IPS DF 6.9 (cell line): Measurements from ENCODE around the gene SUZ12.
"Not testable (repeated sequence)": the region's sequence is repeated elsewhere in the genome, so short reads cannot be mapped to it uniquely, and the experiment has no call there.

Experiments used
- DNase-seq: peaks from one replicate; pipeline ENCODE4 v3.0.0-alpha.2; 2013; ENCODE audit warnings: low read depth, low spot score
- H3K27ac ChIP-seq: one replicate; pipeline ENCODE4 v1.5.1; 2013; ENCODE audit warnings: low read length, control low read depth
- H3K27me3 ChIP-seq: 2 replicates; pipeline ENCODE4 v1.6.1; 2013; ENCODE audit warnings: mild to moderate bottlenecking, low read length; ENCODE audit not compliant: control insufficient read depth, insufficient read depth
- H3K36me3 ChIP-seq: 2 replicates; pipeline ENCODE4 v1.6.1; 2013; ENCODE audit warnings: low read length; ENCODE audit not compliant: control insufficient read depth, insufficient read depth
- H3K4me1 ChIP-seq: 2 replicates; pipeline ENCODE4 v1.6.1; 2013; ENCODE audit warnings: low read length; ENCODE audit not compliant: control insufficient read depth, insufficient read depth
- H3K4me3 ChIP-seq: 2 replicates; pipeline ENCODE4 v1.5.1; 2013; ENCODE audit warnings: mild to moderate bottlenecking, low read length
- H3K9me3 ChIP-seq: 2 replicates; pipeline ENCODE4 v1.6.1; 2013; ENCODE audit warnings: low read length, inconsistent platforms; ENCODE audit not compliant: control insufficient read depth, insufficient read depth
- WGBS: extraction: QIAGEN DNeasy Blood & Tissue Kit; methylation state at CpG from one replicate; pipeline ENCODE4 v1.1.7; 2013; ENCODE audit warnings: mixed read lengths, missing lambda C conversion rate; ENCODE audit not compliant: insufficient read length, insufficient coverage; 5-methylcytosine and 5-hydroxymethylcytosine counted together

SUZ12 gene

DNA sequence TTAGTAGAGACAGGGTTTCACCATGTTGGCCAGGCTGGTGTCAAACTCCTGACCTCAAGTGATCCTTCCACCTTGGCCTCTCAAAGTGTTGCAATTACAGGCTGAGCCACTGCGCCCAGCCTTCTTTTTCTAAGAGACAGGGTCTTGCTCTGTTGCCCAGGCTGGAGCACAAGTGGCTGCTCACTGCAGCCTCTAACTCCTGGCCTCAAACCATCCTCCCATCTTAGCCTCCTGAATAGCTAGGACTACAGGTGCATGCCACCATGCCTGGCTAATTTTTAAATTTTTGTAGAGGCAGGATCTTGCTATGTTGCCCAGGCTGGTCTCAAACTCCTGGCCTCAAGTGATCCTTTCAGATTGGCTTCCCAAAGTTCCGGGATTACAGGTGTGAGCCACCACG lies 15.1 kb downstream of the SUZ12 start:
- not testable (repeated sequence) for H3K27ac ChIP-seq, H3K4me3 ChIP-seq, H3K27me3 ChIP-seq, H3K9me3 ChIP-seq, DNase-seq, H3K4me1 ChIP-seq, H3K36me3 ChIP-seq
- no CpG with 5 or more reads among the region's 3 CpGs for WGBS

DNA sequence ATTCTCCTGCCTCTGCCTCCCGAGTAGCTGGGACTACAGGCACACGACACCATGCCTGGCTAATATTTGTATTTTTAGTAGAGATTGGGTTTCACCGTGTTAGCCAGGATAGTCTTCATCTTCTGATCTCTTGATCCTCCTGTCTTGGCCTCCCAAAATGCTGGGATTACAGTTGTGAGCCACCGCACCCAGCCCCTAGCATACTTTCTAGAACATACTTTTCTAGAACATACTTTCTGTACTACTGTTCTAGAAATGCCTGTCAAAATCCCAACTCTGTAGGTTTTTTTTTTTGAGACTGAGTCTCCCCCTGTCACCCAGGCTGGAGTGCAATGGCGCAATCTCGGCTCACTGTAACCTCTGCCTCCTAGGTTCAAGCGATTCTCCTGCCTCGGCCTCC lies 27.3 kb downstream of the SUZ12 start:
- not testable (repeated sequence) for H3K4me3 ChIP-seq, H3K27me3 ChIP-seq, DNase-seq, H3K9me3 ChIP-seq, H3K27ac ChIP-seq, H3K4me1 ChIP-seq, H3K36me3 ChIP-seq
- WGBS = no CpG with 5 or more reads among the region's 8 CpGs

DNA sequence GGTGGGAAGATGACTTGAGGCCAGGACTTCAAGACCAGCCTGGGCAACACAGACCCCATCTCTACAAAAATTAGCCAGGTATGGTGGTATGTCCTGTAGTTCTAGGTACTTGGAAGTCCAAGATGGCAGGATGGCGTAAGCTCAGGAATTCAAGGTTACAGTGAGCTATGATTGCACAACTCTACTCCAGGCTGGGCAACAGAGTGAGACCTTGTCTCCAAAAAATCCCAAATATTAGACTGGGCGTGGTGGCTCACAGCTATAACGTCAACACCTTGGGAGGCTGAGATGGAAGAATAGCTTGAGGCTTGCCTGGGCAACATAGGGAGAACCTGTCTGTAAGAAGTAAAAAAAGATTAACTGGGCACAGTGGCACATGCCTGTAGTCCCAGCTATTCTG lies 30.8 kb downstream of the SUZ12 start:
- WGBS = no CpG with 5 or more reads among the region's 3 CpGs
- H3K4me1 ChIP-seq = no peaks in the 10 kb centered on the region
- no peak overlapping the region for H3K27ac ChIP-seq
- no peak overlapping the region for H3K4me3 ChIP-seq
- H3K36me3 ChIP-seq = peaks cover 6% of the 10 kb centered on the region; the same call in 1 of the 2 replicates
- no peaks in the 10 kb centered on the region for H3K9me3 ChIP-seq
- H3K27me3 ChIP-seq = no peaks in the 10 kb centered on the region
- no peak for DNase-seq

DNA sequence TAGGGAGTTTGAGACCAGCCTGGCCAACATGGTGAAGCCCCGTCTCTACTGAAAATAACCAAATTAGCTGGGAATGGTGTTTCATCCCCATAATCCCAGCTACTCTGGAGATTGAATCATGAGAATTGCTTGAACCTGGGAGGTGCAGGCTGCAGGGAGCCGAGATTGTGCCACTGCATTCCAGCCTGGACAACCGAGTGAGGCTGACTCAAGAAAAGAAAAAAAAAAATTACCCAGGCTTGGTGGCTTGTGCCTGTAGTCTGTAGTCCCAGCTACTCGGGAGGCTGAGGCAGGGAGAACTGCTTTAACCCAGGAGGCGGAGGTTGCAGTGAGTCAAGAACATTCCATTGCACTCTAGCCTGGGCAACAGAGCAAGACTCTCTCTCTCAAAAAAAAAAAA lies 33.6 kb downstream of the SUZ12 start:
- H3K9me3 ChIP-seq, H3K27me3 ChIP-seq, H3K36me3 ChIP-seq, H3K4me1 ChIP-seq, H3K27ac ChIP-seq, DNase-seq, H3K4me3 ChIP-seq: not testable (repeated sequence)
- no CpG with 5 or more reads among the region's 5 CpGs for WGBS

DNA sequence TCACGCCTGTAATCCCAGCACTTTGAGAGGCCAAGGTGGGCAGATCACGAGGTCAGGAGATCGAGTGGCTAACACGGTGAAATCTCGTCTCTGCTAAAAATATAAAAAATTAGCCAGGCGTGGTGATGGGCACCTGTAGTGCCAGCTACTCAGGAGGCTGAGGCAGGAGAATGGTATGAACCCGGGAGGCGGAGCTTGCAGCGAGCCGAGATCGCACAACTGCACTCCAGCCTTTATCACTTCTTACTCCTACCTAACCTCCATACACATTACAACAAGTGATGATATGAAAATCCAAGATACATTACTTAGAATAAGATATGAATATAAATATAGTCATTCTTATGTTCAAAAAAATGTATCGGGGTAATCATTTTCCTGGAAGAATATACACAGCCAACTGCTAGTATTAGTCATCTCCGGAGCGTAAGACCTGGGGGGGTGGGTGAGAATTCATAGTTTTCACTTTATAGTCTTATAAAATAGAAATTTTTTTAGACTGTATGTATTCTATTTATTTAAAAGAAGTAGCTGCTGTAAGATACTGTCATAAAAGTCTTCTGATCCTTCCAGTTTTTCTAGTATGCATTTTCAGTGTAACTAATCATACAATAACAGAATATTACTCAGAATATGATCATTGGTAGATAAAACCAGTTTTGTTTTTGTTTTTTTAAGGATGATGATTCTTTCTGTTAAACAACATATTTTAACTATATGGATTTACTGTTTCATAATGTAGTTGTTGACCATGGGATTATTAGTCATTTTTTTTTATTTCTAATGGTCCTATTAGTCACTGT lies 37.7 kb downstream of the SUZ12 start:
- not testable (repeated sequence) for H3K4me3 ChIP-seq, H3K27ac ChIP-seq, H3K36me3 ChIP-seq, H3K4me1 ChIP-seq, DNase-seq, H3K9me3 ChIP-seq, H3K27me3 ChIP-seq
- WGBS = no CpG with 5 or more reads among the region's 14 CpGs

DNA sequence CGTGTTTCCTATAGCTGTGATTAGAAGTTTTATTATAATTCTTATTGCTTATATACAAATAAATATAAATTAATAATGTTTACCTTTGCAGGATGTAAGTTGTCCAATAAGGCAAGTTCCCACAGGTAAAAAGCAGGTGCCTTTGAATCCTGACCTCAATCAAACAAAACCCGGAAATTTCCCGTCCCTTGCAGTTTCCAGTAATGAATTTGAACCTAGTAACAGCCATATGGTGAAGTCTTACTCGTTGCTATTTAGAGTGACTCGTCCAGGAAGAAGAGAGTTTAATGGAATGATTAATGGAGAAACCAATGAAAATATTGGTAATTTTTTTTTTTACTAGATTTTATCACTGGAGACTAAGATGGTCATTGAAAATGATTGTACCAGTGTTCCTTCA lies 38.6 kb downstream of the SUZ12 start:
- not testable (repeated sequence) for H3K4me1 ChIP-seq, H3K9me3 ChIP-seq, H3K27ac ChIP-seq, H3K4me3 ChIP-seq, H3K27me3 ChIP-seq, H3K36me3 ChIP-seq, DNase-seq
- no CpG with 5 or more reads among the region's 5 CpGs for WGBS

DNA sequence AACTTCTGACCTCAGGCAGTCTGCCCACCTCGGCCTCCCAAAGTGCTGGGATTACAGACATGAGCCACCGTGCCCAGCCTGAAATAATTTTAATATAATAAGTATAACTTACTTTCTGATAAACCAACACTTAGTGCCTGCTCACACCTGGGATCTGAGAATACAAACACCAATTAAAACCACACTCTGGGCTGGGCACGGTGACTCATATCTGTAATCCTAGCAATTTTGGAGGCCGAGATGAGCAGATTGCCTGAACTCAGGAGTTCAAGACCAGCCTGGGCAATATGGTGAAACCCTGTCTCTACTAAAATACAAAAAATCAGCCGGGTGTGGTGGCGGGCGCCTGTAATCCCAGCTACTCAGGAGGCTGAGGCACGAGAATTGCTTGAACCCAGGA lies 55.0 kb downstream of the SUZ12 start:
- not testable (repeated sequence) for H3K4me3 ChIP-seq, H3K27me3 ChIP-seq, H3K27ac ChIP-seq, H3K4me1 ChIP-seq, DNase-seq, H3K9me3 ChIP-seq
- peaks cover 18% of the 10 kb centered on the region for H3K36me3 ChIP-seq
- no CpG with 5 or more reads among the region's 8 CpGs for WGBS

DNA sequence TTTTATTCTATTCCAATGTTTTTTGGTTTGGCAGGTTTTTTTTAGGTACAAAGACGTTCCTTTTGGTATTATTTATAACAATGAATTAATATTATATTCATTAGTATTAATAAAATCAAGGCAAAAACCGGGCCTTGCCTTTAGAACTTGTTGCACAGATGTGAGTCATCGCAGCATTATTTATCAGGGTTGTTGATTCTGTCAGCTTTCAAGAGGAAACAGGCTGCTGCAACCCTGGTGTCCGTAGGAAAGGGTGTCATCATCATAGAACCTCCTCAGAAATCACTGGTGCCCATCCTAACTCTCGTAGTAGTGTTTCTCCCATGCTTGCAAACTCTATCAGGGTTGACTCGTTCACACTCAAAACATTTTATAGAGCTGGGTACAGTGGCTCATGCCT lies 60.2 kb downstream of the SUZ12 start:
- Histone ChIP-seq H3K9me3 (no peaks in the 10 kb centered on the region), H3K36me3 (peaks cover 13% of the 10 kb centered on the region; the same call in 1 of the 2 replicates), H3K27ac (no peak overlapping the region), H3K4me3 (no peak overlapping the region), H3K27me3 (no peaks in the 10 kb centered on the region), H3K4me1 (no peaks in the 10 kb centered on the region)
- DNase-seq = no peak
- WGBS = no CpG with 5 or more reads among the region's 6 CpGs

DNA sequence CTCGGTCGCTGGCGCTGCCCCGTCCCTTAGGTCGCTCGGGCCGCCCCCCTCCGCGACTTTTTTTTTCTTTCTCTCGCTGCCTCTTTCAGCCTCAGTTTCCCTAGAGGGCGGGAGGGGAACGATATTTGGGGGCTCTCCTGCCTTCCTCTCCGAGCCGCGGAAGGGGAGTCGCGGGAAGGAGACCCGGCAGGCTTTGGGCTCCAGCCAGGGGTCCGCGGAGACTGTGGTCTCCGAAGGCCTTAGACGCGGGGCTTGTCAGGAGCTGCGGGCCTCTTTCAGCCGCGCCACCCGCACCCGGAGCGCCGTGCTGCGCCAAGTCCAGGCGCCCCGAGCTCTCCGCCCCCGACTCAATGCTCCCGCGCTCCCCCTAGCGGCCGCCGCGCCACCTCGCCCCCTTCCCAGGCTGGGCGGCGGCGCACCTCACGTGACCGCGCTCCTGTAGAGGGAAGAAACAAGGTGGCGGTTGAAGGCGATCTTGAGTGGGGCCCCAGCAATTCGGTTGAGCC lies 70.2 kb downstream of the SUZ12 start, which contains the start of gene LRRC37B:
Gene LRRC37B, plus strand, starts transcription at position 427 of the 506 bp plus-strand sequence. CDS start 14,010 bp downstream, outside the sequence.
- no peaks in the 10 kb centered on the region for H3K9me3 ChIP-seq
- DNase-seq = peak; percentile 37
- H3K4me3 ChIP-seq = peak within 1 kb of the TSS; percentile 92
- H3K4me1 ChIP-seq = no peaks in the 10 kb centered on the region
- no peaks in the 10 kb centered on the region for H3K27me3 ChIP-seq
- no peak within 1 kb of the TSS for H3K27ac ChIP-seq
- H3K36me3 ChIP-seq = no peaks in the 10 kb centered on the region
- WGBS = no CpG with 5 or more reads among the region's 51 CpGs

DNA sequence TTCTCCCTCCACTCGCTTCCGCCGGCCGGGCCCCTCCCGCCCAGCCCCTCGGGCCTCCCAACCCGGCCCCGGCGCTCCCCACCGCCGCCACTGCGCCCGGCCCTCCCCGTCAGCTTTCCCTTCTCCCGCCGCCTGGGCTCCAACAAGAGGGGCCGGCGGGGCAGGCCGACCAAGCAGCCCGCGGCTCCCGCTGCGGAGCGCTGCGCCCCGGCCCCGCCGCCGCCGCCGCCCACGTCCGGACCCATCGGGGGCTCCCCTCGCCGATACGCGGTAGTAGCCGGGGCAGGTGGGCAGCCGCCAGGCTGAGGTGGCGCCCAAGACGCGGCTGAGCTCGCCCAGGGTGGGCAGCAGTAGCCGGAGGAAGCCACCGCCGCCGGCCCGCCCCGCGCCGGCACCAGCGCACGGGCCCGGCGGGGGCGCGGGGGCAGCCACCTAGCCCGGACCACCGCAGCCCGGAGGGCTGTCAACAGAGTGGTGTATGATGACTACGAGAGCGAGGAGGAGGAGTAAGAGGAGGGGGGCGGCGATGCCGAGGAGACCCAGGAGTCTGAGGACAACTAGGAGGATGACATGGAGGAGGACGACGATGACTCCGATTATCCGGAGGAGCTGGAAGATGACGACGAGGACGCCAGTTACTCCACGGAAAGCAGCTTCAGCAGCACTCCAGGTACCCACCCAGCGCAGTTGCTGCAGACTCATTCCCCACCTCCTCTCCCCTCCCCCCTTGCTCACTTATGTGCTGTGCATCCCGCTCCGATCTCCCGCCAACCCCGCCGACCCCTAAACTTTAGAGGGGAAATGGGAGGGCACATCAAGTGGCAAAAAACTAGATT lies 70.9 kb downstream of the SUZ12 start:
- no CpG with 5 or more reads among the region's 80 CpGs for WGBS
- DNase-seq = no peak
- H3K27ac ChIP-seq = no peak overlapping the region
- H3K4me3 ChIP-seq = peak overlapping the region; percentile 92
- H3K36me3 ChIP-seq = no peaks in the 10 kb centered on the region
- H3K27me3 ChIP-seq = no peaks in the 10 kb centered on the region
- H3K9me3 ChIP-seq = no peaks in the 10 kb centered on the region
- no peaks in the 10 kb centered on the region for H3K4me1 ChIP-seq
